HepG2 (cell line): ENCODE data around the gene TMEM61. TPM values are rescaled to one million over a fixed set of nuclear protein-coding genes. Genes with fewer than 3 reads are reported as not detected.

Source experiments
- BRD4 ChIP-seq: sonication (generic); formaldehyde crosslinking; IDR thresholded peaks from 2 replicates; pipeline ENCODE4 v1.4.0; 2020; ENCODE audit warnings: missing genetic modification reagents
- CEBPB ChIP-seq: IDR thresholded peaks from 2 replicates; pipeline ENCODE4 v1.6.1; 2011; ENCODE audit warnings: low read depth, low read length, improper control_type of control experiment, borderline replicate concordance
- CREB1 ChIP-seq, 2 experiments: fragments of 450-650 bp in 1 of 2; IDR thresholded peaks; 2 replicates each; pipeline ENCODE4 v1.6.1; 2016 to 2017; ENCODE audit warnings: control low read depth in 1 of 2, mild to moderate bottlenecking in 1 of 2, missing compliant biosample characterization in 1 of 2, missing genetic modification characterization in 1 of 2
- FOXA3 ChIP-seq: IDR thresholded peaks from 2 replicates; pipeline ENCODE4 v1.6.1; 2016; ENCODE audit warnings: missing genetic modification reagents, missing compliant biosample characterization
- FOXP1 ChIP-seq, 2 experiments: fragments of 450-650 bp in 1 of 2; IDR thresholded peaks; 2 replicates each; pipeline ENCODE4 v1.6.1; 2017 to 2018; ENCODE audit warnings: antibody characterized with exemption in 1 of 2
- GATAD2A ChIP-seq: IDR thresholded peaks from 2 replicates; pipeline ENCODE4 v1.6.1; 2016
- HDAC1 ChIP-seq: sonication (generic); formaldehyde crosslinking; IDR thresholded peaks from 2 replicates; pipeline ENCODE4 v1.5.1; 2020; ENCODE audit warnings: mild to moderate bottlenecking, missing genetic modification reagents
- HOXD1 ChIP-seq: sonication (generic); formaldehyde crosslinking; IDR thresholded peaks from 2 replicates; pipeline ENCODE4 v1.5.0; 2020; ENCODE audit warnings: missing genetic modification reagents
- MAZ ChIP-seq, 2 experiments: sonication (generic) in 1 of 2; formaldehyde crosslinking in 1 of 2; IDR thresholded peaks; 2 replicates each; pipeline versions ENCODE4 v1.5.0 to v1.6.1; 2012 to 2020; ENCODE audit warnings: low read depth in 2 of 2, mild to moderate bottlenecking in 2 of 2, borderline replicate concordance in 1 of 2, improper control_type of control experiment in 1 of 2, low read length in 1 of 2, missing genetic modification reagents in 1 of 2, moderate library complexity in 1 of 2
- NCOA5 ChIP-seq: sonication (generic); formaldehyde crosslinking; IDR thresholded peaks from 2 replicates; pipeline ENCODE4 v1.4.0; 2020; ENCODE audit warnings: missing genetic modification reagents
- NONO ChIP-seq, 2 experiments: fragments of 450-650 bp in 1 of 2; sonication (generic) in 1 of 2; formaldehyde crosslinking in 1 of 2; IDR thresholded peaks in 1 of 2; conservative IDR thresholded peaks in 1 of 2; 2 replicates each; pipeline versions ENCODE4 v1.6.1 to v1.8.0; 2017 to 2022; ENCODE audit warnings: mild to moderate bottlenecking in 1 of 2, missing genetic modification reagents in 1 of 2, moderate library complexity in 1 of 2
- NR2F6 ChIP-seq, 2 experiments: IDR thresholded peaks; 2 replicates each; pipeline ENCODE4 v1.6.1; 2016; ENCODE audit warnings: antibody characterized with exemption in 1 of 2, mild to moderate bottlenecking in 1 of 2
- REL ChIP-seq: sonication (generic); formaldehyde crosslinking; conservative IDR thresholded peaks from 2 replicates; pipeline ENCODE4 v1.8.0; 2022; ENCODE audit warnings: mild to moderate bottlenecking, missing genetic modification reagents, moderate library complexity
- SMYD3 ChIP-seq: sonication (generic); formaldehyde crosslinking; IDR thresholded peaks from 2 replicates; pipeline ENCODE4 v1.8.1; 2023; ENCODE audit warnings: mild to moderate bottlenecking, missing genetic modification reagents
- ZNF17 ChIP-seq: sonication (generic); formaldehyde crosslinking; IDR thresholded peaks from 2 replicates; pipeline ENCODE4 v1.5.0; 2020; ENCODE audit warnings: mild to moderate bottlenecking, missing genetic modification reagents
- ZNF557 ChIP-seq: sonication (generic); formaldehyde crosslinking; IDR thresholded peaks from 2 replicates; pipeline ENCODE4 v1.4.0; 2020; ENCODE audit warnings: missing genetic modification reagents
- ZNF609 ChIP-seq: sonication (generic); formaldehyde crosslinking; IDR thresholded peaks from 2 replicates; pipeline ENCODE4 v1.4.0; 2020; ENCODE audit warnings: mild to moderate bottlenecking, missing genetic modification reagents, borderline replicate concordance
- ZNF788 ChIP-seq: sonication (generic); formaldehyde crosslinking; IDR thresholded peaks from 2 replicates; pipeline ENCODE4 v1.5.0; 2020; ENCODE audit warnings: mild to moderate bottlenecking, missing genetic modification reagents, borderline replicate concordance
- ZNF879 ChIP-seq: sonication (generic); formaldehyde crosslinking; IDR thresholded peaks from 2 replicates; pipeline ENCODE4 v1.8.1; 2023; ENCODE audit warnings: missing genetic modification reagents
- ZSCAN12 ChIP-seq: sonication (generic); formaldehyde crosslinking; IDR thresholded peaks from 2 replicates; pipeline ENCODE4 v1.9.0; 2021; ENCODE audit warnings: mild to moderate bottlenecking, missing genetic modification reagents
- polyA plus RNA-seq, 8 experiments: library from polyadenylated mRNA; depleted of rRNA in 3 of 8; stranded (reverse) in 7 of 8; unstranded in 1 of 8; fragments of >200 nt; fragmentation: Illumina TruSeq in 4 of 8; extraction: Trizol in 4 of 8; gene quantifications; 2 replicates each; pipeline versions ENCODE4 v1.2.1 to v1.2.3, GENCODE V29; 2011 to 2016; ENCODE audit warnings: low read depth in 4 of 8, missing spikeins in 1 of 8, mixed read lengths in 1 of 8; ENCODE audit not compliant: insufficient read depth in 1 of 8
- total RNA-seq, 5 experiments: library from RNA; depleted of rRNA; stranded (reverse); fragments of >200 nt; fragmentation: Illumina TruSeq; extraction: Trizol; gene quantifications; 2 replicates each; pipeline ENCODE4 v1.2.3, GENCODE V29; 2016; ENCODE audit warnings: low read depth in 1 of 5
- TF ChIP-seq, protein P1 (sequence below): sonication (generic); formaldehyde crosslinking; IDR thresholded peaks from 2 replicates; pipeline ENCODE4 v1.5.1; 2020; ENCODE audit warnings: missing genetic modification reagents, mild to moderate bottlenecking, borderline replicate concordance

The TMEM61 gene
- total and polyA plus RNA-seq, 2 of the 13 experiments (the other 11 are each of a cell fraction or from before 2014, with no cell fraction given): not detected

DNA sequence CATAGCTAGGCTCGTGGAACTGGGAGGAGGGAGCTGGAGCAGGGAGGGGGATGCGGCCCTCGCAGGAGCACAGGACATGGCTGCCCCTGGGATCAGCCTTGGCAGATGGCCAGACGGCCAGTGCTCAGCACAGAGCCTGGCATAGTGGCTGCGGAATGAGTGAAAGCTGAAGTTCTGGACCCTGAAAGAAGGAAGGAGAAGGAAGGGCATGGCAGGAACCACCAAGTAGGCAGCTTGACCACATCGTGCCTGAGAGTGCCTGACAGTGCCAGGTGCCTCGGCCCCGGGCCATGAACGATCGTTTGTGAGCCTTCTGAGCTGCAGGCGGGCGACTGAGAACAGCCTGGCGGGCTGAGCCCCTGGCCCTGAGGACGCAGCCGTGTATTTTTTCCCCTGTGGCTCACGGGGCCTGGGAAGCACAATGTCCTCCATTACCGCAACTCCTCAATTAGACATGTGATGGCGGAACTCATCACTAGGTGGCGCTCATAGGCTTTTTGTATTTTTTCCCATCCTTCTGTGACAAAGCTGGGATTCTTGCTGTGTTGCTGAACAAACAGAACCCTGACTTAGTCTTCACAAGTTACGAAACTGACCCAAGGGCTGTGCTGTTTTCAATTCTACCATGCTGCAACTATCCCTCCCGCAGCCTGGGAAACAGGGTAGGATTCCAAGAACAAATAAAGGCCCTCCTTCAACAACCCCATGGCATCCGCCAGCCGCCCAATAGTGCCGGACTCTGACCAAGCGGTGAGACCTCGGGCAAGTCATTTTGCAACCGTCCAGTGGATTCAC, 29.9 kb upstream of the TMEM61 start (continued):
- TF ChIP-seq NONO (IDR thresholded peaks at IDR 0.05) (no peak), NONO (CRISPR knock-in tag; conservative IDR thresholded peaks at IDR 0.05) (0 out of 2 replicates have a peak, but pooled peaks have one; percentile 38), HDAC1 (CRISPR knock-in tag) (peak; percentile 64), ZNF557 (CRISPR knock-in tag) (0 out of 2 replicates have a peak, but pooled peaks have one; percentile 56), ZNF609 (CRISPR knock-in tag) (no peak), GATAD2A (CRISPR knock-in tag) (peak; percentile 74), FOXA3 (CRISPR knock-in tag) (peak; percentile 51), ZSCAN12 (0 out of 2 replicates have a peak, but pooled peaks have one; percentile 32), NCOA5 (CRISPR knock-in tag) (no peak), NR2F6 (IDR thresholded peaks at IDR 0.05) (no peak), NR2F6 (CRISPR knock-in tag; IDR thresholded peaks at IDR 0.05) (no peak; the same call in 1 of the 2 replicates), ZNF17 (no peak), CREB1 (IDR thresholded peaks at IDR 0.05) (no peak), CREB1 (CRISPR knock-in tag; IDR thresholded peaks at IDR 0.05) (no peak), ZNF788 (CRISPR knock-in tag) (no peak), CEBPB (peak; percentile 64; the same call in 1 of the 2 replicates), FOXP1 (IDR thresholded peaks at IDR 0.05) (no peak), FOXP1 (CRISPR knock-in tag; IDR thresholded peaks at IDR 0.05) (peak; percentile 33; the same call in 1 of the 2 replicates), SMYD3 (no peak), REL (no peak), MAZ (IDR thresholded peaks at IDR 0.05; ENCODE audit: borderline replicate concordance, low read depth, low read length) (no peak), MAZ (CRISPR knock-in tag; IDR thresholded peaks at IDR 0.05; ENCODE audit: low read depth) (peak; percentile 60; the same call in 1 of the 2 replicates), BRD4 (CRISPR knock-in tag) (0 out of 2 replicates have a peak, but pooled peaks have one; percentile 18), HOXD1 (CRISPR knock-in tag) (0 out of 2 replicates have a peak, but pooled peaks have one; percentile 49), ZNF879 (CRISPR knock-in tag) (no peak)
- TF ChIP-seq, protein P1, sequence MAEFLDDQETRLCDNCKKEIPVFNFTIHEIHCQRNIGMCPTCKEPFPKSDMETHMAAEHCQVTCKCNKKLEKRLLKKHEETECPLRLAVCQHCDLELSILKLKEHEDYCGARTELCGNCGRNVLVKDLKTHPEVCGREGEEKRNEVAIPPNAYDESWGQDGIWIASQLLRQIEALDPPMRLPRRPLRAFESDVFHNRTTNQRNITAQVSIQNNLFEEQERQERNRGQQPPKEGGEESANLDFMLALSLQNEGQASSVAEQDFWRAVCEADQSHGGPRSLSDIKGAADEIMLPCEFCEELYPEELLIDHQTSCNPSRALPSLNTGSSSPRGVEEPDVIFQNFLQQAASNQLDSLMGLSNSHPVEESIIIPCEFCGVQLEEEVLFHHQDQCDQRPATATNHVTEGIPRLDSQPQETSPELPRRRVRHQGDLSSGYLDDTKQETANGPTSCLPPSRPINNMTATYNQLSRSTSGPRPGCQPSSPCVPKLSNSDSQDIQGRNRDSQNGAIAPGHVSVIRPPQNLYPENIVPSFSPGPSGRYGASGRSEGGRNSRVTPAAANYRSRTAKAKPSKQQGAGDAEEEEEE: no peak
